Measurements from ENCODE around the gene HEPH. TPM values are rescaled to one million over a fixed set of nuclear protein-coding genes. Genes with fewer than 3 reads are reported as not detected.

HEPH gene
- under 0.01 TPM in 2 replicates for total RNA-seq

GRCh38 chrX:66163849-66164411 lies at the start of gene HEPH:
TSS of gene HEPH (plus strand) at chrX:66164247. CDS start at chrX:66170571, 6,324 bp downstream.

Other genes with a start within 250 kb of the HEPH start
- not detected in 2 replicates for gene VSIG4, start 124.2 kb upstream of the HEPH start, total RNA-seq

All from placental epithelial cell (primary cell).